HG03175 (cell line): ENCODE results near the gene MPP2.
"Not testable (repeated sequence)": the region's sequence is repeated elsewhere in the genome, so short reads cannot be mapped to it uniquely, and the experiment has no call there.

ENCODE experiments used
- ATAC-seq: cut with Tn5 transposase; IDR thresholded peaks from one replicate; pipeline ENCODE4 v1.9.1; 2021; ENCODE audit warnings: mild to moderate bottlenecking, moderate library complexity; ENCODE audit not compliant: unreplicated experiment

Gene MPP2

DNA sequence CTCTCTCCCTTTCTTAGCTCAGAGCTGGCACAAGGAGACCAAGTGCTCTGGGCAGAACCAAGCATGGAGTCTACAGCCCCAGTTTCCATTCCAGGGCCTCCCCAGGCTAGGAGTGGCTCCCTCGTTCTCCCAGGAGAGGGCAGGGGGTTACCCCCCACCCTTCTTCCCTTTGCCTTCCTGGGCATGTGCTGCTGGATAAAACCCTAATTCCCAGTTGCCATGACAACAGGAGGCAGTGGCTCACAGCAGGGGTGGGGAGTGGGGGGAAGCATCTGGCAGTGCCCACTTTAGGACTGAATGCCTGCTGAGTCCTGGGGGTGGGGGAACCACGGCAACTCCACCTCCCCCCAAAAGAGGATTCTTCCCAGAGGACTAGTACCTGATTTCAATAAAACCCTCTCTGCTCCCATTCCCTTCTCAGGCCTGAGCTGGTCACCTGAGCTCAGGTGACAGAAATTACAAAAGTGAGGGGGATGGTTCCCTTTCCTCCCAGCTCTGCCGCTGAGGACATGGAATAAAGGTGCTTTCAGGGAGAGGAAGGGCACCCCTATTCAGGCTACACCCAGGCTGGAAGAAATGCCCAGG lies 1.8 kb downstream of the MPP2 start:
- no peak for ATAC-seq

DNA sequence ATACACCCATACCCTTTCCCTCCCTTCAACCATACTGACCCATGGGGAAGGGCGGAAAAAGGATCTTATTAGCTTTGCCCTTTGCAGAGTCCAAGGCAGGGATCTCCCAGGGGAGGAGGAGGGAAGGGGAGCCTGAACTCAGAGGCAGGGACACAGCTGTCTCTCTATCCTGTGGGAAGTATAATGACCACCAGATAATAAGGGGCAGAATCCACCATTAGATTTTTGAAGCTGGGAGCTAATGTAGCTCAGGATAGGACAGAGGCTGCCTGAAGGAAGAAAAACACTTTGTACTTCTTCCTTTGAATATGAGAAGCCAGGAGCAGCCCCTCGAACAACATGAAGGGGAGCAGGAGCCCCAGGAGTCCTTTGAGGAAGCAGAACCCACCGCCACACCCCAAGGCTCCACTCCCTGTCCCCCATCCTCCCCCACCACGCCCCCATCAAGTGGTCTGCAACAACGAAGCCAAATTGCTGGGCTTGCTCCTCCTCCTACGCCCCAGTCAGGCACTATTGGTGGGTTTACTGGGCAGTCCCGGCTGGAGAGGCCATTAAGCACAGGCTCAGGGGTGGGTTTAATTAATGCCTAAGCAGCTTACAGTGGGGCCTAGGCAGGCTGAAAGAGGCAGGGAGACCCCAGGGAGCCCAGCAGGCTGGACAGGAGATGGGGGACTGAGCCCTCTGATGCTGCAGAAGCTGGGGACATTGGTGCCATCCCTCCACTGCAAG lies 5.3 kb downstream of the MPP2 start:
- no peak for ATAC-seq

DNA sequence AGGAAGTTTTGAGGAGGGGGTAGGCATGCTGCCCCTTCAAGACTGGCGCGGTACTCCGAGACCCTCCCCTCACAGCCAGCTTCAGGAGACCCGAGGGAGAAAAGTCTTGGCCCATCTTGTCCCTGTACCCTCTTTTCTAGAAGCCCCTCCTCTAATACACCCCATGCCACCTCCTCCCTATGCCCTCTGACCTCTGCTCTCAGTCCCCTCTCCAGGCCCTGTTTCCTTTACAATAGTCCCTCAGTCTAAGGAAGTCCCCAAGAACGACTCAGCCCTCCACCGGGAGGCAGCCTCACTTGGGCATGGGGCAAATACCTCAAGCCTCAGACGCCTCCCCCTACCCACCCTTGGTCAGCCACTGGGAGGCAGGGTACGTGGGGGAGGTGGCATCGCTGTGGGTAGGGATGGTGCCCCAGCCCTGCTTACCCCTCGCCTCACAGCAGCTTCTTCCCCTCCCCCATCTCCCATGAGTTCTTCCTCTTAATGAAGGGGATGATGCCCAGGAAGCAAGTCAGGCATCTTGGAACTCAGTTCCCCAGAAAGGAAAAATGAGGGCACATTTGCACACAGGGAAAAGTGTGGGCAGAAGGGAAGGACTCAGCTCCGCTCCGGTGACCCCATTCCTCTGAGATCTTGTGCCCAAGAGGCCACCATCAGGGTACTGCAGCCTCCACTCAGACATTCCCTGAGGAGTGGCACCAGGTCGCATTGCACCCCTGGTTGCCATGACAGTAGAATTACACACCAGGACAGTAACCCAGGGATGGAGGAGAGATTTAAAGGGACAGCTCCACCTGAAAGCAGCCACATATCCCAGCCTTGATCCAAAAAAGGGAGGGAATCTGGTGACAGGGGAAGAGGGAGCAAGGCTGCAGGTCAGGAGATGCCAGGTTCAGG lies 6.2 kb downstream of the MPP2 start:
- ATAC-seq: no peak

DNA sequence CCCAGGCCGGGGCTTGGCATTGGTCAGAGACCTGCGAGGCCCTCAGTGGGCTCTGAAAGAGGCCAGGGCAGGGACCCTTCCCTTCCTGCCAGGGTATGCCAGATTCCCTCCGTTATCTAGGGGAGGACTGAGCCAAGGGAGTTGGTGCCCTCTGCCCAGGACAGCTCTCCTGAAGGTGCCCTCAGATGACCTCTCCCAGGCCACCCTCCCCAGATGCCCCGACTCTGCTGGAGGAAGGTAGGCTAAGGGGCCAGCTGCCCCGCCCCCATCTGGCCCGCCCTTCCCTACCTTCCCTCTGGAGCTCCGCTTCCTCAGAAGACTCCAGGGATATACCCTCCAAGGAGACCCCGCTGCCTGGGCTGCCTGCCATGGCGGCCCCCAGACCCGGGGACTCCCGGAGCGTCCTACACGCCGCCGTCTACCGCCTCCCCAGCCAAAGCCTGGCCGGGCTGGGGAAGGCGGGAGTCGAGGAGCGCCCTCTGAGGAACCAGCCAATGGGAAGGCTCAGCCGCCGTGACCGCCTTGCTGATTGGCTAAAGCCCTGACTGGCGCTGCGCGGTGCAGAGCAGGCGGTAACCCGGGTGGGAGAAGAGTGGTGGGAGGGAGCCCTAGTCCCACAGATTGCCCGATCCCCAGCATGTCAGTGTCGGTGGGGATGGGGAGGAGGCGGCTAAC lies 7.0 kb downstream of the MPP2 start:
- no peak for ATAC-seq

DNA sequence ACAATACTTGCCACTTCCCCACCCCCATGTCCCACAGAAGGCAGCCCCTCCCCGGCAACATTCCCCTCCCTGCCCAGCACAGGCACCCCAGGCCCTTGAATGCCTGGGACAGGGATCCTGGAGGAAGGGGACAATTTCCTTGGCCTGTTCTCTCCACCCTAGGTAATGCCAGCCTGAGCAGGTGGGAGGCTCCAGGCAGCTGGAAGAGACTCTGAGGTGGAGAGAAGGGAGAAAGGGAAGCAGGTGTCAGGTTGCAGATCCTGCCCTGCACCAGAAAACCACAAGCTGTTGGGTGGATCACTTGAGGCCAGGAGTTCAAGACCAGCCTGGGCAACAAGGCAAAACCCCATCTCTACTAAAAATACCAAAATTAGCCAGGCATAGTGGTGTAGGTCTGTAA lies 8.9 kb downstream of the MPP2 start:
- no peak for ATAC-seq

DNA sequence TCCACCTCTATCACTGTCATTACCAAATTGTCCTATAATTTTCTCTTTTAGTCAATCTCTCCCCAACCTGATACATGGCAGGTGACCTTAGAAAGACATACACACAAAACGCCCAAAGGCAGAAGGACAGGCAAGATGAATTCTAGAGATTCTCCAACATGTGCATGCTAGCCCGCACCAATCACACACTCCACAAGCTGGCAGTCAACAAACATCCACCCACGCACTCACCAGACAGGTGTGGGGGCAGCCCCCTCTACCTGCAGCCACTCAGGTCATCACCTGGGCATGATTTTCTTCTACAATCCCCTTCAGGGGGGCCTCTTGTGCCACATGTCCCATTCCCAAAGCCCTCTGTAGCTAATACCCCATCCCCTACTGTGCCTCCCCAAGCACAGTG lies 9.5 kb downstream of the MPP2 start:
- ATAC-seq: no peak

DNA sequence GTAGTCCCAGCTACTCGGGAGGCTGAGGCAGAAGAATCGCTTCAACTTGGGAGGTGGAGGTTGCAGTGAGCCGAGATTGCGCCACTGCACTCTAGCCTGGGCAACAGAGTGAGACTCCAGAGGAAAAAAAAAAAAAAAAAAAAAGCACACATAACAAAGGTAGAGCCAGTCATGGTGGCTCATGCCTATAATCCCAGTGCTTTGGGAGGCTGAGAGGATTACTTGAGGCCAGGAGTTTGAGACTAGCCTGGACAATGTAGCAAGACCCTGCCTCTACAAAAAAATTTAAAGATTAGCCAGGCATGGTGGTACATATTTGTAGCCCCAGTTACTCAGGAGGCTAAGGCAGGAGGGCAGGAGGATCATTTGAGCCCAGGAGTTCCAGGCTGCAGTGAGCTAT lies 12.8 kb downstream of the MPP2 start:
- ATAC-seq: not testable (repeated sequence)

DNA sequence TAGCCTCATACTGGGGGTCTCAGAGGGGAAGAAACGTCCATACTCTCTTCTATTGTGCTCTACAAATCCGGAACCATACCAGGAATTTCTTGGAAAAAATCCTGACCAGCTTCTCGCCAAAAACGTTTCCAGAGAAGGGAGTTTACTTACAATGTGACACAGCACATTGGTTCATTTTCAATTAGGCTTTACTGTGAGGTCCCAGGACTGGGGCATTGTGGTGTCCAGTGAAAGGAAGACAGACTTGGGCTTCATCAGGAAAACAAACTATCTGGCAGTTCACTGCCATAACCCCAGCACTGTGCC lies 14.7 kb downstream of the MPP2 start:
- no peak for ATAC-seq

DNA sequence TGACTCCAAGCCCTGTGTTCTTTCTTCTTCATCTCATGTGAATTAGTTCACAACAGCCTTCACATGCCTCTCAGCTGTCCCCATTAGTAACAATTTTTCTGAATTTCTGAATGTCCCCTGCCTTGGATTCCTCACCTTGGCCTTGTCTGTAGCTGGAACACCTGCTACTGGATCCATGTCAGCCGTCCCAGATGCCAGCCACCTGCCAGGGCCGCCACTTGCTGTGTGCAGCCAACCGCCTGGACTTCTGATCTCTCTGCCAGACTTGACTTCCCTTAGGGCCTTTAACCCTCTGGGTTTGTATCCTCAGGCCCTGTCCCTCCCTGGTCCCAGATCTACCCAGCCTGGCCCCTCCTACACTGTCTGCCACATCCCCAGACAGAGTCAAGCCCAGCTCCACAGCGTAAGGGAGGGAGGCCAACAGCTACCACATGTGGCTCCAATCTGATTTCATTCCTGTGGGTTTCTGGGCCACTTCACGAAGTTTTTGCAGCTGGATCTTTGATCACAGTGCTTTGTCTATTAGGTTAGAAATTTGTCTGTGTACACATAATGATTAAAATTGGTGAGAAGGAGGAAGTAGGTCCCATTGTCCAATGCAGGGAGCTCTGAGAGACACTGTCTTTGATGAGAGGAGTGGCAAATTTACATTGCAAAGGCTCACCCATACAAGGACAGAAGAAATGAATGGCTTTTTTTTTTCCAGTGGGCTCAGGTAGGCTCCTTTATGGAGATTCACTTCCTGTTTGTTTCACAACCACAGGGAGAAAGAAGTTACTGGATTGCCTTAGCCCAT lies 15.3 kb downstream of the MPP2 start:
- ATAC-seq: no peak

DNA sequence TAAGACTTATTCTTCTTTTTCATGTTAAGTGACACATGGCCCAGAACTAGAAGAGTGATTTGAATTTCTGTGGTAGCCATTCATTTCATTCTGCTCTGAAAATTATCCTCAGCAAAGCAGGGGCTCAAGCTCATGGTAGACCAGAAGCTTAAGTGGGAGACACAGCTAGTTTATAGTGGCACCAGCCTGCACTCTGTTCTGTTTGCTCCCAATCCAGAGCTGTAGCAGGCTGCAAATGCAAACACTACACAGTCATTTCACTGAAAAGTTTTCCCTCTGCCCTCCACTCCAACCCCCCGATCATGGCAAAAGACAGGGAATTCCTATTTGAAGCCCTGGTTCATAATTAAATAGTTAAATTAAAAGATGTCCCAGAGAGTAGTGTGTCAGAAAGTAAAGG lies 17.1 kb downstream of the MPP2 start:
- ATAC-seq: no peak

DNA sequence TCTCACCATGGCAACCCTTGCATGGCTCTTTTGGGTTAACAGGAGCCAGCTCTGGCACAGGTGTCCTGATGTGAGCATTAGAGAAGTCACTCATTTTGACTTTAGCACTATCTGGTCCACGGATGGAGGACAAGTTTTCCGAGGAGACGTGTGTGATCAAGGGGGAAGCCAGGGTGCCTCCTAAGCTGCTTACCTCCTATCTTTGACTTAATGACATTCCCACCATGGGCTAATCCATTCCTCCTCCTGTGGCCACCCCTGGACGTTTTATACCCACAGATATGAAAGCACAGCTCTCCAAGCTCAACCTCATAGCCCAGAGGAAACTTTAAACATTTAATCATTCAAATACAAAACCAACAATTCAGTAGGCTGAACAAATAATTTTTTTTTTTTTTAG lies 18.8 kb downstream of the MPP2 start:
- no peak for ATAC-seq

DNA sequence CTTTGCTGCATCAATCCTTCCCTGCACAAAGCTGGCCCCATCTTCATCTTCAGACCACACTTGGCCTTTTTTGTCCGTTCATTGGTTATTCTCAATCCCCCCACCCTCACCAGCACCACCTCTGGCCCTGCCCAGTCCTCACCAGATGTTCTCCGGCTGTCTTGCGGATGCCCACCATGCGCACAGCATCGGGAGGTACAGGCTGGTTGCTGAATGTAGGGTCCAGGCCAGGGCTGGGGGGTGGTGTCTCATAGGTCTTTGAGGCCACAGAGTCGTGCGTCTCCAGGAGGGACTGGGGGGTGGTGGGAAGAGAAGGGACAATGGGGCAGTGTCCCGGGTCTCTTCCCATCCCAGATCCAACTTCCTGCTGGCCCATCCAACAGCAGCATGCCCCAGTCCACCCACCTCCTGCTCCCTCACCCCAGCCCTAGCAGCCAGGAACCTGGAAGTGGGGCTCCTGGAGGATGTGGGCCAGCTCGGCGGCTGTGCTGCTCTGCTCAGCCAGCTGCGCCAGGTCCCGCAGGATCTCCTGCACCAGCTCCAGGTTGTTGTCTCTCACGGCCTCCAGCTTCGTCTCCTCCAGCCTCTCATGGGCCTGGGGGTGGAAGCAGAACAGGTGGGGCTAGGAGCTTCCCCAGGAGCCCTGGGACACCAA lies 24.4 kb downstream of the MPP2 start:
- no peak for ATAC-seq

DNA sequence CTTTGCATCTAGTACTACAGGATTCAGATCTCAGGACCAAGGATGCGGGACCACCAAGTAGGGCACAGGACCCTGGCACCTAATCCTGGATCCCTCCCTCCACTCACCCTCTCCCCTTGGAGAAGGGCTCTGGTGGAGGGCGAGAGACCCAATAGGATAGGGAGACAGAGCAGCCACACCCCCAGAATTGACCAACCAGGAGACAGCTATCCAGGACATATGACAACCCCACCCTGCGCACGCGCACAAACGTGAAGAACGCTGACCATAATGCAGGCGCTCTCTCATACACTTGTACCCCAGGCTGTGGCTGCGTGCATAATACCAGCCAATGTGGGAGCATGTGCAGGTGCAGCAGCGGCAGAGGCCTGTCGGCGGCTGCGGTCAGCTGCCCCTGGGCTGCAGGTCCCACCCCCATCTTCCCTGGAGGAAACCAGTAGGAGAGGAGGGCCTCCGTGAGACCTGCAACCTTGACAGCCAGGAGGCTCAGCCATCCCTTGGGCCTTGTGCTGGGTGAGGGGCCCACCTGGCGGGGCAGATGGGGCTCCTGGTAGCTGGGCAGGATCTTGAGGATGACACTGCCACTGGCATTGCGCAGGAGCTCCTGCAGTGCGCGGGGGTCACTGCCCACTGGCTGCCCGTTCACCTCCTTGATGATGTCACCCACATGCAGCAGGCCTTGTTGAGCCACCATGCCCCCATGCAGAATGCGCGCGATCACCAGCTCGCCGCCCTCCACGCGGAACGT lies 25.4 kb downstream of the MPP2 start:
- no peak for ATAC-seq

DNA sequence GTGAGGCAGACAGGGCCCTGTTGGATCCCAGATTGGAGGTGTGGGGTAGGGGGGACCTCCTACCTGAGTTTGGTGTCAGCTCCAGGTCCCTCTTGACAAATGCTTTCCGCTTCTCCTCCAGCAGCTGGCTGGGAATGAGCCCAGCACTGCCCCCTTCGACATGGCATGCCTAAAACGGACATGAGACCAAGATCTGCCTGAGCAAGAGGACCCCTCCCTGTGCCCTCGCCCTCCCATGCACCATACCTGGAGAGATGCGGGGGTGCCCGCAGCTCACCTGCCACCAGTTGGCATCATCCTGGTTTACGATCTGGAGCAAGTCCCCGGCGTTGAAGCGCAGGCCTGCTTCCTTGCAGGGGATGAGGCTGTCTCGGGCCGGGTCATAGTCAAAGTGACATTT lies 26.2 kb downstream of the MPP2 start:
- no peak for ATAC-seq

DNA sequence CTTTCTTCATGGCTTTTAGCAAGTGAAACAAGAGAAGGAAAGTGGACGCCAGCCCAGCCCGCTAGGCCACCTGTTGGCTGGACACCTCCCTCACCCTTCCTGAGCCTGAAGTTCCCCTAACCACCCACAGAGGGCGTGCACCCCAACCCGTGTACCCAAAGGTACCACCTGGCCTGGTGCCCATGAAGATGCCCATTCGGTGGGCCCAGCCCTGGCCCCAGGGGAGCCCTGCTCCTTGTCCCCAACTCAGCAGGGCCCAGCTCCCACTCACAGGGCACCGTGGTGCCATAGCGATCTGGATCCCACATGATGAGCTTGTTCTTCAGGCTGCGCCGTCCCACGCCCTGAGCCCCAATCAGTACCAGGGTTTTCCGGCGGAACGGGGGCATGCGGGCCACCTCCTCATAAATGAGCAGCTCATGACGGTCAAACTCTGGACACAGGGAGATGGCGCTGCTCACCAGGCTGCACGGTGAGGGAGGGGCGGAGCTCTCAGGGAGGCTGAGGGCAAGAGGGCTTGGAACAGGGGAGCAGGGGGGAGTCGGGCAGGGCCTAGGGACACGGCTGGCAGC lies 26.8 kb downstream of the MPP2 start:
- no peak for ATAC-seq

DNA sequence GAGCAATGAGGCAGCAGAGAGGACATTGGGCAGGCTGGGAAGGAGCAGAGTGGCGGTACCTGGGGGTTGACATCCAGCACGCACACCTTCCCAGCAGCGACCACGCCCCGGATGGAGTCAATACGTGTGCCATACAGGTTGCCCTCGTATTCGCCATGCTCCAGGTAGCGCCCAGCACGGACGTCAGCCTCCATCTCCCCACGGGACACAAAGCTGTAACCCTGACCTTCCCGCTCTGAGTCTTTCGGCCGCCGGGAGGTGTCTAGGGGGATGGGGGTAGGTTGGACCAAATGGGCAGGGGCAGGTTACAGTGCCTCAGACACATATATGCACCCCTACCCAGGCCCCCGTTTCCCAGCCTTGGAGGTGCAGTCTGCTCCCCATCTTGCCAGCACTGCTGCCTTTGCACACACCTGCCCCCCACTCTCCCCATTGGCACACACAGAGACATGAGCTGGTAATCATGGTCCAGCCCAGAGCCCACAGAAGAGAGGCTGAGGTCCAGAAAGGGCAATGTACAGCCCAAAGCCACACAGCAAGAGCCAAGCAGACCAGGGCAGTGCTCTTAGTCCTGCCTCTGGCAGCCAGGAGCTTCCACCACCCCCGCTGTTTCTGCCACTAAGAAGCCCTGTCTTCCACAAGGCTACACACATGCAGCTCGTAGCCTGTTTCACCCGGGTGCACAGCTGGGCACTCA lies 27.5 kb downstream of the MPP2 start:
- no peak for ATAC-seq

DNA sequence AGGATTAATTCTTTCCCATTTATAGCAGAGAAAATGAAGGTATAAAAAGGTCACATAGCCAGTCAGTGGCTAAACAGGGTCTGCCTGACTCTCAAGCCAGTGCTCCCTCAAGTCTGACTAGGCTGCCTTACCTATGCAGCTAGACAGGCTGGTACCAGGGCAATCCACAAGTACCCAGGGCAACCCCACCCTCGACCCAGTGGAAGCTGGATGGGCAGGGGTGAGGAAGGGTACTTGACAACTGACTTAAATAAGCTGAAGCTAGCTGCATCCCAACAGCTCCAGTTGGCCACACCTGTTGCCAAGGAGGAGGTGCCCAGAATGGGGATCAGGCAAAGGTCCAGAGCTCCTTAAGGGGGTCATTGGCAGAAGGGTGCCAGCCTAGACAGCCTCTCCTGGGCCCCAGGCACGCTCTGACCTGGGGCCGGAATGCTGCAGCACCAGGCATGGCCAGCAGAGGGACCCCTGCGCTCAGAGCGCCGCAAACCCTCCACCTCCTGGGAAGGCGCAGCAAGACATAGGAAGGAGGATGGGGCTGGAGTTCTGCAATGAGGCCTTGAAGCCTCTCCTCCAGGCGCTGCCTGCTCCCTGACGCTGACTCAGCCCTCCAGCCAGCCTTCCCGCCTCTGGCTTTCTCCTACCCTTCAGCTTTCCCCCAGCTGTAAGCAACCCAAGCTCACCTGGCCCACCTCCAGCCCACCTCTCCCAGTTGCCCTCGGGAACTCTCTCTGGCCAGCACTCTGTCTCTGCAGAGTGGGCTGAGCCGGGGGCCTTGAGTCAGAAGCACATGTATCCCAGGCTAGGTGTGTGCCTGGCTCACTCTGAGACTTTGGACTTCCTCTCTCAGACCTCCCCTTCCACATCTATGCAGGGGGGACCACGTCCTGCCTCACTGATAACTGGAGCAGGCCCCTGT lies 28.8 kb downstream of the MPP2 start:
- ATAC-seq: peak; percentile 47
